Activated T-helper 1 cell treated with anti-CD3 and anti-CD28 coated beads, Interleukin-12 subunit alpha, Interleukin-12 subunit beta, Interleukin-2, Interleukin-4 antibody, amounts not matched to agents 30 ng/mL and 10 ng/mL and 1 ng/mL, durations not matched to agents 14 hours and 24 hours and 36 hours (primary cell): ENCODE results near the gene DHRSX. TPM values are rescaled to one million over a fixed set of nuclear protein-coding genes. Genes with fewer than 3 reads are reported as not detected.

Source experiments
- DNase-seq: peaks from one replicate; pipeline ENCODE4 v3.0.0; 2021; ENCODE audit warnings: low spot score
- H3K27ac Mint-ChIP-seq: one replicate; pipeline ENCODE4 v1.8.0; 2021; ENCODE audit warnings: mild to moderate bottlenecking, mixed read lengths
- H3K27me3 Mint-ChIP-seq: one replicate; pipeline ENCODE4 v1.8.0; 2022; ENCODE audit warnings: mild to moderate bottlenecking, moderate library complexity, mixed read lengths; ENCODE audit not compliant: insufficient read depth
- H3K36me3 Mint-ChIP-seq: one replicate; pipeline ENCODE4 v1.8.0; 2021; ENCODE audit warnings: low read depth, mixed read lengths
- H3K4me1 Mint-ChIP-seq: one replicate; pipeline ENCODE4 v1.8.0; 2021; ENCODE audit warnings: low read depth, mixed read lengths
- H3K4me3 Mint-ChIP-seq: one replicate; pipeline ENCODE4 v1.8.0; 2021; ENCODE audit warnings: mild to moderate bottlenecking, moderate library complexity, mixed read lengths
- H3K9me3 Mint-ChIP-seq: one replicate; pipeline ENCODE4 v1.8.0; 2021; ENCODE audit warnings: mixed read lengths
- intact Hi-C: fragments of 100-400 bp; cut with micrococcal nuclease; formaldehyde crosslinking; loops from one replicate; pipeline ENCODE4 v1.15.1; 2024
- total RNA-seq: library from RNA; stranded (reverse); gene quantifications from 2 replicates; pipeline ENCODE4 v1.2.3, GENCODE V29; 2022

Gene DHRSX
- total RNA-seq, 1 donor from 2014 or later: 26.3 TPM

GRCh38 chrX:2184089-2184488 lies 316.7 kb downstream of the DHRSX start:
- Mint-ChIP-seq H3K4me3 (no peak overlapping the region), H3K4me1 (no peaks in the 10 kb centered on the region), H3K27me3 (no peaks in the 10 kb centered on the region), H3K36me3 (no peaks in the 10 kb centered on the region), H3K27ac (no peak overlapping the region), H3K9me3 (peaks cover 20% of the 10 kb centered on the region)
- intact Hi-C loops: no loop called here
- DNase-seq: no peak

- intact Hi-C loops: no loop called here
- H3K27me3 Mint-ChIP-seq: no peaks in the 10 kb centered on the region
- H3K4me1 Mint-ChIP-seq: no peaks in the 10 kb centered on the region
- H3K4me3 Mint-ChIP-seq: no peak overlapping the region
- DNase-seq: no peak
- H3K9me3 Mint-ChIP-seq: peaks cover 15% of the 10 kb centered on the region
- no peaks in the 10 kb centered on the region for H3K36me3 Mint-ChIP-seq
- no peak overlapping the region for H3K27ac Mint-ChIP-seq
These were observed 317.5 kb downstream of the DHRSX start for GRCh38 chrX:2183193-2183725.

- no peak for DNase-seq
- intact Hi-C loops: no loop called here
- no peak overlapping the region for H3K4me3 Mint-ChIP-seq
- H3K9me3 Mint-ChIP-seq: peaks cover 18% of the 10 kb centered on the region
- H3K27me3 Mint-ChIP-seq: no peaks in the 10 kb centered on the region
- no peaks in the 10 kb centered on the region for H3K36me3 Mint-ChIP-seq
- no peak overlapping the region for H3K27ac Mint-ChIP-seq
- H3K4me1 Mint-ChIP-seq: no peaks in the 10 kb centered on the region
These were observed 323.2 kb downstream of the DHRSX start for GRCh38 chrX:2177541-2177940.

- intact Hi-C loops: no loop called here
- Mint-ChIP-seq H3K36me3 (no peaks in the 10 kb centered on the region), H3K4me3 (no peak overlapping the region), H3K27me3 (no peaks in the 10 kb centered on the region), H3K4me1 (no peaks in the 10 kb centered on the region), H3K27ac (no peak overlapping the region), H3K9me3 (peaks cover 23% of the 10 kb centered on the region)
- DNase-seq: no peak
These were observed 324.0 kb downstream of the DHRSX start for GRCh38 chrX:2176733-2177132.

GRCh38 chrX:2176274-2176673 lies 324.5 kb downstream of the DHRSX start:
- peaks cover 25% of the 10 kb centered on the region for H3K9me3 Mint-ChIP-seq
- intact Hi-C loops: no loop called here
- H3K4me1 Mint-ChIP-seq: no peaks in the 10 kb centered on the region
- no peak for DNase-seq
- H3K27me3 Mint-ChIP-seq: no peaks in the 10 kb centered on the region
- H3K36me3 Mint-ChIP-seq: no peaks in the 10 kb centered on the region
- no peak overlapping the region for H3K4me3 Mint-ChIP-seq
- H3K27ac Mint-ChIP-seq: no peak overlapping the region

- no peaks in the 10 kb centered on the region for H3K4me1 Mint-ChIP-seq
- H3K27ac Mint-ChIP-seq: no peak overlapping the region
- DNase-seq: no peak
- peaks cover 40% of the 10 kb centered on the region for H3K9me3 Mint-ChIP-seq
- intact Hi-C loops: no loop called here
- no peak overlapping the region for H3K4me3 Mint-ChIP-seq
- H3K36me3 Mint-ChIP-seq: no peaks in the 10 kb centered on the region
- no peaks in the 10 kb centered on the region for H3K27me3 Mint-ChIP-seq
These were observed 328.4 kb downstream of the DHRSX start for GRCh38 chrX:2172359-2172758.

Other genes with a start within 250 kb of the DHRSX start
- 39.8 and 41.6 TPM in 2 replicates for gene ZBED1, start within 50 bp of the DHRSX start, total RNA-seq
- 421 and 437 TPM in 2 replicates for gene CD99, start 190.3 kb upstream of the DHRSX start, total RNA-seq